Body of pancreas (tissue), 4 donors: ENCODE results near the gene SPIRE1.

Experiments used
- POLR2A ChIP-seq, 3 donors: fragments of 450-650 bp; IDR thresholded peaks; one replicate each; pipeline ENCODE4 v1.6.1; 2016; ENCODE audit warnings: antibody characterized with exemption in 3 of 3, mild to moderate bottlenecking in 2 of 3
- TF ChIP-seq, protein P1 (sequence below), 7 experiments: fragments of 450-650 bp in 4 of 7; fragments of 200-600 bp in 3 of 7; sonication (generic) in 3 of 7; IDR thresholded peaks; one replicate each; pipeline ENCODE4 v1.5.1; 2016 to 2019; ENCODE audit warnings: antibody characterized with exemption in 7 of 7

DNA sequence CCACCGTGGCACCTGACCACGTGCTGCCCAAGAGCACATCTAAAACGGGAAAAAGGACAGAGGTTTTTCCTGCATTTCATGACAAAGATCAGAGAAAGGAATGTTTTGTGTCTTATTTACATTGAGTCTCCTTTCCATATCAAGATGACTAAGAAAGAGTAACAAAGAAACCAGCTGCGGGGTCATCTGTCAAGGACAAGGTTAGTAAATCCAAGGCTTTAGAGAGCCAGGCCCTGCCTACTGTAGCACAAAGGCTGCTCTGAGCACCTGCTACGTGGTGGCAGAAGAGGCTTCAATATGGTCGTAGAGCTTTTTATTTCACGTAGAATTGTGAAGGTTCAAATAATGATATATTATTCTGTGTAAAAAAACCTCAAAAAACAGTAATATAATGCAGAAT lies 199.1 kb downstream of the SPIRE1 start:
- no peak for TF ChIP-seq POLR2A (IDR thresholded peaks at IDR 0.05)
- TF ChIP-seq, protein P1, sequence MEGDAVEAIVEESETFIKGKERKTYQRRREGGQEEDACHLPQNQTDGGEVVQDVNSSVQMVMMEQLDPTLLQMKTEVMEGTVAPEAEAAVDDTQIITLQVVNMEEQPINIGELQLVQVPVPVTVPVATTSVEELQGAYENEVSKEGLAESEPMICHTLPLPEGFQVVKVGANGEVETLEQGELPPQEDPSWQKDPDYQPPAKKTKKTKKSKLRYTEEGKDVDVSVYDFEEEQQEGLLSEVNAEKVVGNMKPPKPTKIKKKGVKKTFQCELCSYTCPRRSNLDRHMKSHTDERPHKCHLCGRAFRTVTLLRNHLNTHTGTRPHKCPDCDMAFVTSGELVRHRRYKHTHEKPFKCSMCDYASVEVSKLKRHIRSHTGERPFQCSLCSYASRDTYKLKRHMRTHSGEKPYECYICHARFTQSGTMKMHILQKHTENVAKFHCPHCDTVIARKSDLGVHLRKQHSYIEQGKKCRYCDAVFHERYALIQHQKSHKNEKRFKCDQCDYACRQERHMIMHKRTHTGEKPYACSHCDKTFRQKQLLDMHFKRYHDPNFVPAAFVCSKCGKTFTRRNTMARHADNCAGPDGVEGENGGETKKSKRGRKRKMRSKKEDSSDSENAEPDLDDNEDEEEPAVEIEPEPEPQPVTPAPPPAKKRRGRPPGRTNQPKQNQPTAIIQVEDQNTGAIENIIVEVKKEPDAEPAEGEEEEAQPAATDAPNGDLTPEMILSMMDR (IDR thresholded peaks at IDR 0.05), result no peak
